Right renal cortex interstitium (tissue), 3 donors: ENCODE measurements around the gene GAMT. TPM values are rescaled to one million over a fixed set of nuclear protein-coding genes. Genes with fewer than 3 reads are reported as not detected.
"Not testable (repeated sequence)": the region's sequence is repeated elsewhere in the genome, so short reads cannot be mapped to it uniquely, and the experiment has no call there.

Experiments used
- DNase-seq, 3 donors: peaks; one replicate each; pipeline ENCODE4 v3.0.0-alpha.2; 2013; ENCODE audit warnings: low read depth in 3 of 3, low spot score in 2 of 3
- polyA plus RNA-seq, 3 donors: library from polyadenylated mRNA; unstranded; fragments of 120-200 nt; gene quantifications; one replicate each; pipeline ENCODE4 v1.2.1, GENCODE V29; 2013; ENCODE audit not compliant: insufficient read length in 3 of 3

GAMT gene
- 10 to 100 TPM; 22.2 to 25.9 (median 25.8) TPM for polyA plus RNA-seq

DNA sequence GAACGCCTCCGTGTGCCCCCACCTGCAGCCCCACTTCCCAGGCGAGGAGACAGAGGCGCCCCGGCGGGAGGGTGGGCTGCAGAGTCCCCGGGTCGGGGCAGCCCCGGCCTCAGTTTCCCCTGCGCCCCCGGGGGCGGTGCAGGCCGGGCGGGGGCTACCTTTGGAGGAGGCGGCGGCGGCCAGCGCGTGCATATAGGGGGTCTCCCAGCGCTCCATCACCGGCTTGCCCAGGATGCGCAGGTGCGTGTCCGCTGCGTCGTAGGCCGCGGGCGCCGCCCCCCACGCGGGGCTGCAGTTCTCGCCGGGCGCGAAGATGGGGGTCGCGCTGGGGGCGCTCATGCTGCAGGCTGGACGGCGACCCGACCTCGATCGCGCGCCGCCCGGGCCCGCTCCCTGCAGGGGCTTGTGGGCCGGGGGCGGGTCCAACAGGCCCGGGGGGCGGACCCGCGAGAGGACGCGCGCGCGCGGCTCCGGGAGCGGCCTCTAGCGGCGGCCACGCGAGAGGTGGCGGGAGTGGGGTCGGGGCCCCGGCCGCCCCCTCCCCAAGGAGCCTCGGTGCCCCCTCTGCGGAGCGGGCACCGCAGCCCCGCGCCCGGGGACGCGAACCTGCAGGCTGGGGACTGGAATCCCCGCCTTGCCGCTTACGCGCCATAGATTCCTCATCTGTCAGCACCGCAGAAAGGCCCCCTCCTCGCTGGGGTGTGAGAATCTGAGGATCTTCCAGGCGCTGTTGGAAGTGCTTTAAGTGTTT lies at the start of gene GAMT:
Gene GAMT, minus strand, starts transcription at position 405 of the 751 bp plus-strand sequence. Its CDS starts 66 bp downstream, at position 339.
- DNase-seq, result no peak

DNA sequence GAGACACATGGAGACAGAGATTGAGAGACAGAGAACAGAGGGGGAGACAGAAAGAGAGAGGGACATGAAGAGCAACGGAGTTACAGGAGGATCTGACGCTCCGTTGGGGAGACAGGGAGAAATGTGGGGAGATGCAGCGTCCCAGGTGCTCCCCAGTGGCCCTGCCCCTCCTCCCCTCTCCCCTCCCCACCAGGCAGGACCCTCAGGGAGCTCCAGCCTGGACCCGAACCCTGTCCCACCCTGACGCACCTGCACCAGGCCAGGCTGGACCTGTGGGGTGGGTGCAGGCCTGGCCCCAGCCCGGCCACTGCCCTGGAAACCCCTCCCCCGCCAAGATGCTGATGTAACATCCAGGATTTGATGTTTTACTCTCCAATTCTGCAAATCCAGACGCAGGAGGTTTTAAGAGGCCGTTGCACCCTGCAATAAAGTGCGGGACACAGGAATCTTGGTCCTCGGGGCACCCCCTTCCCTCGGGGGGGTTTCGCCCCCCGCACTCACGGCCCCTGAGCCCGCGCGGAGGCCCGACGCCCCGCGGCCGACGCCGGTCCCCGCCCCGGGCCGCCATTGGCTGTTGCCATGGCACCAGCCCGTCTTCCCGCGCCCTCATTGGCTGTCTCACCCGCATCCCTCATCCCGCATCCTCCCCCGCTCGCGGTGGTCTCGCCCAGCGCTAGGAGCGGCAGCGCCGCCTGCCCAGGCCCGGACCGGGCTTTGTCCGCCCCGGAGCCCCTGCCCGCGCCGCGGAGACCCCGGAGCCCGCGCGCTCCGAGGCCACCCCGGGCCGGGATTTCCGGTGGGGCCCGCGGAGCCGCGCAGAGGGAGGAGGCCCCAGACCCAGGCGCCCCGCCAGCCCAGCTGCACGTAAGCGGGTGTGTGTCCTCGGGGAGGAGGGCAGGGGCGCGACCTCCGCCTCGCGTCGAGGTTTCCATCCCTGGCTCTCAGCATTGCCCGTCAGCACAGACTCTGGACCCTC lies 48.4 kb upstream of the GAMT start, which contains the start of gene APC2:
Gene APC2, plus strand, starts transcription at position 655 of the 976 bp plus-strand sequence. CDS start 2,881 bp downstream, outside the sequence.
- DNase-seq, result no peak

DNA sequence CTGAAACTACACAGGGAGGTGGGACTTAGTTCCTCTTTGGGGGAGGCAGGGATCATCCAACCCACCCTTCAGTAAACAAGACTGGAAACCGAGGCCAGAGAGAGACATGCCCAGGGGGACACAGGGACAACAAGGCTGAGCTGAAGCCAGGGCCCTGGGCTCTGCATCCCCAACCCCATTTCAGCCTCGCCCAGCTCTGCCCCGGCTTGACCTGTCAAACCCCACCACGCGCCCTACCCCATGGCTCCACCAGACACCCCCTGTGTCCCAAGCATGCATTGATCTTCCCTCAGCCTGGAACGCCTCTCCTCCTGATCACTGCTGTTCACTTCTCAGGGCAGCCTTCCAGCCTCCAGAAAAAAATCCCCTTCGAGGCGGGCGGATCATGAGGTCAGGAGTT lies 46.6 kb upstream of the GAMT start:
- DNase-seq, result no peak

DNA sequence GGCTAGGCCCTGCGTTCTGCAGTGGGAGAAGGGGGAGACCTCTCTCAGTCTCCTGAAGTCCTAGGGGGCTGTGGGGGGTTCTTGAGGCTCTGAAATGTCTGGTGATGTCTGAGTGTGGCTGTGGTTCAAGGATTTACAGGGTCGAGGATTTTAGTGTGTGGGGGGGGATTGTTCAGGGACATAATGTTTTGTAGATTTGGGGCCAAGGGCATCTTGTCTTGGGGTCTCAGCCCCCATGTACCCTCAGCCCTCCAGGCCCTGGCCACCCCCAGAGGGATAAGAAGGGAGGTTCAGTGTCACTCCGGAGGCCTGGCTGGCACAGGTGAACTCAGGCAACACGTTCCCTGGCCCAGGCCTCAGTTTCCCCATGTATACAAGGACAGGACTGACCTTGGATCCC lies 46.2 kb upstream of the GAMT start:
- DNase-seq, result no peak

DNA sequence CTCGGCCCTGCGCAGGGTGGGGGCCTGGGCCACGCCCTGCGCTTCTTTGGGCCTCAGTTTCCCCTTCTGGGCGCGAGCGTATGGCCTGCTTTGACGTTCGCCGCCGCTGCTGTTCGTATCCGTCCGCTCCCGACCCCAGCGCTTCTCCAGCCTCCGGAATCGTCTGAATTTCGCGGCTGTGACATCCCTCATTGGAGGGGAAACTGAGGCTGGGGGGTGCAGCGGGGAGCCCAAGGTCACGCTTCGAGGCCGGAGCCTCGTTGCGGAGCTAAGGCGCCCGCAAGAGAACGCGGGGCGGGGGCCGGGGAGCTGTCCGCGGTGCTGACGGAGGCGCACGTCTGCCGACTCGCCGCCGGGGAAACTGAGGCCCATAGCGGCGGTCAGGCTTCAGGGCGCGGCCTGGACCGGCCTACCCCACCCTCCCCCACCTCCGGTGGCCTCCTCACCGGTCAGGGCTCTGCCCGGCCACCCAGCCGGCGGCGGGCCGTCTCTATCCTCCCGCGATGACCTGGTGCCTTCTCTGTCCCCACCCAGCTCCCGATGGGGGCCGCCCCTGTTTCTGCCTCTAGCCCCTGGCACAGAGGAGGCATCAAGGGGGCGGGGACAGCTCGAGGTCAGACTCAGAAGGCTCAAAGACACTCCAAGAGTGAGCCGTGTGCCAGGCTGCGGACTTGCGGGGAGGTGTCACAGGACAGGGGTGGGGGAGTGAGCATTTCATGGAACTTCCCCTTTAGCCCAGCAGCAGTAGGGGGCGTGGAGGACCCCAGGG lies 45.6 kb upstream of the GAMT start:
- no peak for DNase-seq

DNA sequence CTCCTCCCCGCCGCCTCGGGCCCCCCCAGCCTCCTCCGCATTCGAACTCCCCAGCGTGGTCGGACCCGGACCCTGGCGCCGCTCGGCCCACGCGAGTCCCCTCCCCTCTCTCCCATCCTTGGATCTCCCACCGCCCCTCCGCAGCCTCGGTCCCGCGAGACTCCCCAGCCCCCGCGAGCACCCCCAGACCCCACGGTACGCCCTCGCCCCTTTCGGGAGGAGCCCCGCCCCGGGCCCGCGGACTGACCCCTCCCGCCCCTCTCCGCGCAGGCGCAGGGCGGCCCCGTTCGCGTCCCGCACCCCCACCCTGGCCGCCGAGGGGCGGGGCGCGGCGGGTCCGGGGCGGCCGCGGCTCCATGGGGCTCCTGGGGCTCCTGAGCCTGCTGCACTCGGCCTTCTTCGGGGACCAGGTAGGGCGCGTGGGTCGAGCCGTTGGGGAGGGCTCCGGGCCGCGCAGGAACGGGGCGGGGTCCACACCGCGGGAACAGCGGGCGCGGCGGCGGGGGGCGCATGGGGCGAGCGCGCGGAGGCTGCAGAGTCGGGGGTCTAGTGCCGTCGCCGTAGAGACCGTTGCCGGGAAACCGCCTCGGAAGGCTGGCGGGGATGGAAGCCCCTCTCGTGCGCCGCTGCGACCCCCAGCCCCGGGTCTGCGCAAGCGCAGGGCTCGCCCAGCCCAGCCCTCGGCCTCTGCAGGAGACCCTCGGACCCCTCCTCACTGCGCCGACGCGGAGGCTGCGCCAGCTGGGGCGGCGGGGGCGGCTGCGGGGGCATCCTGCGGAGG lies 44.8 kb upstream of the GAMT start:
- DNase-seq, result no peak

DNA sequence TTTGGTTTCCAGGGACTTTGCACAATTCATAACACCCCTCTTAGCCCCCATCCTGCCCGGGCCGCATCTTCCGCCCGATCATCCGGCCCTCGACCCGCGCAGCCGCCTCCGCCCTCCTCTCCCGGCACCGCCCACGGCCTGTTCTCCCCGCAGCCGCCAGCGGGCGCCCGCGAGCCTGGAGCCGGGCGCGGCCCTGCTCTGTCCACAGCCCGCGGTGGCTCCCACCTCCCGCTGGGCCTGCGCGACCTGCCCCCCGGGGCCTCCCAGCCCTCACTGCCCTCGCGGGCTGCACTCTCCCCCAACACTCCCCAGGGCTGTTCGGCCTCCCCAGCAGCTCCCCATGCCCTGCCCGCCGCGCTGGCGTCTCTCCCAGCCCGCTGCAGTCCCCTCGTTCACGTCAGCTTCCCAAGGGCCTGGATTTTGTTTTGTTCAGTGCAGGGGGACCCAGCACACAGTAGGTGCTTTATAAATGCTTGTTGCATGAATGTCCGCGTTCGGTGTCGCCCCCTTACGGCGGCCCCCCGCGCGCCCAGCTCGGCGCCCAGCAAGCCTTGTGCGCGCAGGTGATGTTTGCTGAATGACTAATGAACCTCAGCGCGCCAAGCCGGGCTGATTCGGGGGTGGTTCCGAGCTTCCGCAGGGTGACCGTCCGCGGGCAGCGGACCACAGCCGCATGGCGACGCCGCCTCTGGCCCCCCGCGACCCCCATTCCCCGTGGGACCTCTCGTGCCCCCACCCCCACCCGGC lies 44.0 kb upstream of the GAMT start:
- DNase-seq, result no peak

DNA sequence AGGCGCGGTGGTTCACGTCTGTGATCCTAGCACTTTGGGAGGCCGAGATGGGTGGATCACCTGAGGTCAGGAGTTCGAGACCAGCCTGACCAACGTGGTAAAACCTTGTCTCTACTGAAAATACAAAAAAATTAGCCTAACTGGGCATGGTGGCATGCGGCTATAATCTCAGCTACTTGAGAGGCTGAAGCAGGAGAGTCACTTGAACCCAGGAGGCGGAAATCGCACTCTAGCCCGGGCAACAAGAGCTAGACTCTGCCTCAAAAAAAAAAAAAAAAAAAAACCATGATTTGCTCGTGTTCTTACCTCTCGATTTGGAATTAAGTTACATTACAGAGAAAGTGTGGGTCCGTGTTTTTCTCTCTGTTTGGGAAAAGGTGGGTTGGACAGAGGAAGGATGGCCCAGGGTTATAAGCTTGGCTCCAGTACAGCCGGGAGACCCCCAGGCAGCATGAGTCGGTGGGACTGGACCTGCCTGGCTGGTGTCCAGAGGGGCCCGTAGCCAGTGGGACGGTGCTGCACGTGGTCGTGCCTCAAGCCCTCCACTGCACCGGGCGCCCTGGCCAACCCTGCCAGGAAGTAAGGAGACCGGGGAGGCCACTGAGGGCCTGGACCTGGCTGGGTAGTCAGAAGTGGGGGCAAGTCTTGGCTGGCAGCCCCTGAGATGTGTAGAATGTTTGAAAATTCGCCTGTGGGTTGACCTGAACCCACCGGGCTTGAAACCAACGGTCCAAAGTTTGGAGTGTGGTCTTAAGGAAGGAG lies 40.5 kb upstream of the GAMT start:
- DNase-seq, result no peak

DNA sequence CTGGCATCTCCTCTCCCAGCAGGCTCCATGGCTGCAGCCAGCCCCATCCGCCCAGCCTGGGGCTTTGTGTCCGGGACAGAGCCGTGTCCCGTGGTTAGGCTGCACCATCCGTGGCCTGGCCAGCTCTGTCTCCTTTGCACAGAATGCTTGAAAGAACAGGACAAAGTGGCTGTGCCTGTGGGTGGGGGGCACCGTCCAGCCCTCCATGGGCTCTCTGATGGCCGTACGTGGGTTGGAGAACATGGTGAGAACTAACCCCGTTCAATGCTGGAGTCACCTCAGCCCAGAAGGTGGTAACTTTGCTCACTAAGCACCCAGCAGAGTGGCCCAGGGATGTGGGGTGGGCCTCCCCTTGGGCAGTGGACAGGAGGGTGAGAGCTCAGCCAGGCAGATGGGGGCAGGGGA lies 39.7 kb upstream of the GAMT start:
- no peak for DNase-seq

DNA sequence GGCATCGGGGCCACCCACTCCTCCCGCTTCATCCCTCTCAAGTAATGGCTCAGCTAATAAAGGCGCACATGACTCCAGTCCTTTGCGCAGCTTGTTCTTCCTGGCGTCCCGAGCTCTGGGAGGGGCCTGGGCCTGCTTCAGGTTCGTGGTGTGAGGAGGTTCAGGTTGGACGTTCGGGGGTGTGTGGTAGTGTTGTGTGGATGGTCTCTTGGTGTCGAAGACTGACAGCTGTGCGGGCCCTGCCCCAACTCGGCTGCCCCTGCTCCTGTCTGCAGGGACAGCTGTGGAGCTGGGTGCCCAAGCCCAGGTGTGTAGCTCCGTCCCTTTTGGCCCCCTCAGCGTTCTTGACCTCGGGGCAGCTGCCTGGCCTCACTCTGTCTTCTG lies 39.1 kb upstream of the GAMT start:
- DNase-seq, result no peak

DNA sequence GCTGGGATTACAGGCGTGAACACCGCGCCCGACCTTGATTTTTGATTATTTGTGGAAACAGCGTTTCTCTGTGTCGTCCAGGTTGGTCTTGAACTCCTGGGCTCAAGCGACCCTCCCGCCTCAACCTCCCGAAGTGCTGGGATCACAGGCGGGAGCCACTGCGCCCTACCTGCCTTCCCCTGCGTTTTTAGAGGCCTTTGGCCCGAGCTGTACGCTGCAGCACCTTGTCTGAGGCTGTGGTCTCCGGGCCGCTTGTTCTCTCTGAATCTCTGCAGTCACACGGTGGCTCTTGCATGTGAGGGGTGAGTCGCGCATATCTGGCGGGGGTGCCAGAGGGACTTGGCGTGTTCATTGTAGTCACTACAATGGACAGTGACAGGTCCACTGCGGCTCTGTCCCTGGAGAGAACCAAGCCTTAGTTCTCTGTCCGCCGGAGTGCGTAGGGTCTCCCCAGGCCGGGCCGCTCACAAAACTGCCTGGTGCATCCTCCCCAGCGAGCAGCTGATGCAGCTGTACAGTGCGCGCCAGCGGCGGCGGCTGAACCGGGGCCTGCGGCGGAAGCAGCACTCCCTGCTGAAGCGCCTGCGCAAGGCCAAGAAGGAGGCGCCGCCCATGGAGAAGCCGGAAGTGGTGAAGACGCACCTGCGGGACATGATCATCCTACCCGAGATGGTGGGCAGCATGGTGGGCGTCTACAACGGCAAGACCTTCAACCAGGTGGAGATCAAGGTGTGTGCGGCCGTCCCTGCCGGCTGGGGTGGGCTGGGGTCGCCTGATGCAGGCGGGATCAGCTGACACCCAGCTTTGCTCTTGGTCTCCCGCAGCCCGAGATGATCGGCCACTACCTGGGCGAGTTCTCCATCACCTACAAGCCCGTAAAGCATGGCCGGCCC lies 38.4 kb upstream of the GAMT start:
- DNase-seq, result not testable (repeated sequence)

DNA sequence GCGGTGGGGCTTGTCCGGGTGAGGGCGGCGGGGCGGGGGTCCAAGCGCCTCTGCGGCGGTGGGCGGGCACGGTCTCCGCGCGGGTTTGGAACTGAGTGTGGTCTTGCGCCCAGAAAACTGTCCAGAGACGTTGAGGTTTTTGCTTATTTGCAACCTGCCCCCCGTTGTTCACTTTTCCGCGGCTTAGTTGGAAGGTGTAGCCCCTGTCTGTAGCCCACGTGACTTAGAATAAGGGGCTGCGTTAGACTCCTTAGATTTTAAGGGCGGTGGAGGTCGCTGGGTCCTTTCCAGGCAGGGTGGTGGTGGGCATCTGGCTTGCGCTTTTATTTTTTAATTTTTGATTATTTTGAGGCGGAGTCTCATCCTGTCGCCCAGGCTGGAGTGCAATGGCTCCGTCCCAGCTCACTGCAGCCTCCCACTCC lies 37.6 kb upstream of the GAMT start:
- DNase-seq, result no peak

DNA sequence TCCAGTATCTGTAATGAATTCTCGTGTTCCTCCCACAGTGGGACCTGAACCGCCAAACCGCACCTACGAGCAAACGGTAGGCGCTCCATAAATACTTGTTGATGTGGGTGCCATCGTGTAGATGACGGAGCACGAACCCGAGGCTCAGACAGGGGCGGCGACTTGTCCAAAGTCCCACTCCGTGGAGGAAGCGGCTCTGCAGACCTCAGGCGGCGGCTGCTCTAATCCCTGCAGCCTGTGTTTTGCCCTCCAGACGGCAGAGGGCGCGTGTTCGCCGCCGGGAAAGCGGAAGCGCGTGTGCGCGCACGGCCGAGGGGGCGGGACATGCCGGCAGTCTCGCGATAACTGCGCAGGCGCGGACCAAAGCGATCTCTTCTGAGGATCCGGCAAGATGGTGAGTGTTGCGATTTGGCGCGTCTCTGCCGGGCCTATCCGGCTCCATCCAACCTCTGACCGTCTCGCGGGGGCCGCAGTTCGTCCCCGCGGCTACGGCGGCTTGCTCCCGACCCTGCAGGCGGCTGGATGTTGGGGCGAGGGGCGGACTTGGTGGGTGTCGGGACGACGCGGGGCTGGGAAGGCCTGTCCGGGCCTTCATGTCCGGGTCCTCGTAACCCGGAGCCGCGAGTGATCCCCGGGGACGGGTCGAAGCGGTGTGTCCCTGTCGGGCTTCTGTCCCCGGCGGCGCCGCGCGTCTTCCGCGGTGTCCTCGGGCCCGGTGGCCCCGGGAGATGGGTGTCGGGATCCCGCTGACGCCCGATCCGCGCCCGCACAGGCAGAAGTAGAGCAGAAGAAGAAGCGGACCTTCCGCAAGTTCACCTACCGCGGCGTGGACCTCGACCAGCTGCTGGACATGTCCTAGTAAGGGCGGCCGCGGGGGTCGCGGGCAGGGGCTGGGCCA lies 36.9 kb upstream of the GAMT start, which contains the start of gene RPS15:
Gene RPS15, plus strand, starts transcription at position 362 of the 898 bp plus-strand sequence. Its CDS starts 30 bp downstream, at position 392.
- peak; percentile 91 to 94 (median 93) for DNase-seq

DNA sequence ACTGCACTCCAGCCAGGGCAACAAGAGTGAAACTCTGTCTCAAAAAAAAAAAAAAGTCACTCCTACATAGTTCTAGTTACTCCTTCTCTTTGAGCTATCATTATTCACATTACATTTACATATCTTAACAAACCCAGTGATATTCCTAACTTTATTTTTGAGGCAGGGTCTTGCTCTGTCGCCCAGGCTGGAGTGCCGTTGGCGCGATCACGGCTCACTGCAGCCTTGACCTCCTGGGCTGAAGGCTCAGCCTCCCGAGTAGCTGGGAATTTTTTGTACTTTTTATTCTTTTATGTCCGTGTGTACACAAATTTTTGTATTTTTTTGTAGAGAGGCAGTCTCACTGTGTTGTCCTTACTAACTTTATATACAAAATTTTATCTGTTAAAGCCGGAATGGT lies 36.3 kb upstream of the GAMT start:
- DNase-seq, result no peak

DNA sequence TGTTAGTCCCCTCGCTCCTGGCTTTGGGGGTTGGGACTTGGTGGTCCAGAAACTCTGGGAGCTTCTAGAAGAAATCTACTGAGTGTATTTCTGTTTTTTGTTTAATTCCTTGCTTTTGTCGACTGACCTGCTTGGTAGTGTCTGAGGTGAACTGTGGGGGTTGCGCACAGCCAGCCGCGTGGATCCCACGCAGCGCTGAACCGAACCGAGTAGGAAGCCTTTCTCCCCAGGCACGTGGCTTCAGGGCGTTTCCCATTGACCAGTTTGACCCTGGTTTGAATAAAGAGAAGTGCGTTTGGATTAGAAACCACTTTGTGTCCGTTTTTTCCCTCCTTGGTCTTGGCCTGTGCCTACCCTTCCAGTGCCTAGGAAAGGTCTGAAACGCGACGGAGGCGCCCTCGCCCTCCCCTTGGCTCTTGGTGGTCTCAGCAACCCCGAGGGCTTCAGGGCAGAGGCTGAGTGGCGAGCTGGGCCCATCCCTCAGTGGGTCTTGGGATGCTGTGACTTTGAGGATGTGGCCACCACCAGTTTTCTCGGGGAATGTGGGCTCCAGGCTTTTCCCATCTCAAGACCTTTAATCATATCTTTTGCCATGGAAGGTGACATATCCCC lies 34.1 kb upstream of the GAMT start:
- no peak for DNase-seq

DNA sequence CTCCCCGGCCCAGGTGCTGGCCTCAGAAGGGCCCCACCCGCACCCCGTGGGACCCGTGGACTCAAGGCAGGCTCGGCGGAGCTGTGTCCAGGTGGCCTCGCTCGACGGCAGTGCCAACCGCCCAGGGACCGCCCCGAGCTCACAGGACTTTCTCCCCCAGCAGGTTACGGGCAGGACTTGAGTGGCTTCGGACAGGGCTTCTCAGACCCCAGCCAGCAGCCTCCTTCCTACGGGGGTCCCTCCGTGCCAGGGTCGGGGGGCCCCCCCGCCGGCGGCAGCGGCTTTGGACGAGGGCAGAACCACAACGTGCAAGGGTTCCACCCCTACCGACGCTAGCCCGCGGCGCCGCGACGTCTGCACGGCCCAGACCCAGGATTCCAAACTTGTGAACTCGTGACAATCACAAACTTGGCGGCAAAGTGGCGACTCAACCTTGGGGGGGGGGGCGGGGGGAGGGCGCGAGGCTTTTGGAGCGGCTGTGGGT lies 33.3 kb upstream of the GAMT start:
- no peak for DNase-seq
